ENCODE measurements around the gene CDH4. TPM values are rescaled to one million over a fixed set of nuclear protein-coding genes. Genes with fewer than 3 reads are reported as not detected.

The CDH4 gene
- total and polyA plus RNA-seq, 9 of the 15 experiments (the other 6 are each of a cell fraction or from before 2014, with no cell fraction given): 0.04 TPM; not detected in 8

GRCh38 chr20:61840779-61841455 lies 588.9 kb downstream of the CDH4 start:
- no peaks in the 10 kb centered on the region for H3K79me2 ChIP-seq (ENCODE audit: control insufficient read depth, insufficient read depth, low read length)
- H3K9me3 ChIP-seq (replicated peaks; ENCODE audit: control insufficient read depth, insufficient read depth, low read depth, low read length): no peaks in the 10 kb centered on the region
- FAIRE-seq: no peak
- in situ Hi-C loops (cut with MboI) (no loop called here), intact Hi-C loops (cut with micrococcal nuclease) (no loop called here)
- BruUV-seq (replicated peaks): no TSS peak
- H4K20me1 ChIP-seq (replicated peaks; ENCODE audit: control insufficient read depth, insufficient read depth, low read length): peaks cover 3% of the 10 kb centered on the region
- ChIA-PET POLR2A (interaction anchor here (0.6 to 0.8 kb wide), 2 partner anchors 11 to 37 kb away, joined by 3 read pairs; no protein-coding TSS in a partner anchor), CTCF (ENCODE audit: low intra/inter-chr PET ratio) (no interaction called here)
- H3K9ac ChIP-seq (ENCODE audit: insufficient read depth in 1 of 2, low read depth in 2 of 2, low read length in 2 of 2): no peak overlapping the region
- no peak for DNase-seq (ENCODE audit: extremely low read depth in 1 of 4, low spot score in 3 of 4)
- H3K4me3 ChIP-seq: no peak overlapping the region
- H3K4me2 ChIP-seq (ENCODE audit: insufficient read depth, low read length): no peak overlapping the region
- H3K27me3 ChIP-seq (ENCODE audit: control insufficient read depth in 2 of 2, insufficient read depth in 2 of 2, low read length in 2 of 2): peaks cover 16 to 67% of the 10 kb centered on the region in 2 experiments
- WGBS (ENCODE audit: insufficient coverage, low coverage, missing lambda C conversion rate): 8% methylated on average over 24 of the region's 26 CpGs
- peaks cover 0 to under 1% of the 10 kb centered on the region in 2 experiments; a peak in 1 of 5 replicates for H3K4me1 ChIP-seq (replicated peaks in 1 of 2; ENCODE audit: control insufficient read depth in 2 of 2, insufficient read depth in 2 of 2, low read length in 2 of 2)
- no peaks in the 10 kb centered on the region for H3K36me3 ChIP-seq (ENCODE audit: control insufficient read depth, insufficient read depth, low read length)
- H3K27ac ChIP-seq (ENCODE audit: extremely low read depth, low read depth, low read length): no peak overlapping the region
- H2AFZ ChIP-seq (ENCODE audit: low read depth, low read length): no peak overlapping the region
- no peak for ATAC-seq
- H3K9me1 ChIP-seq (ENCODE audit: control insufficient read depth, insufficient read depth, low read length): no peaks in the 10 kb centered on the region
- TF ChIP-seq ZNF695 (CRISPR knock-in tag; IDR thresholded peaks at IDR 0.05): no peak
- TF ChIP-seq SMARCC2 (IDR thresholded peaks at IDR 0.05; ENCODE audit: low read depth): no peak
- TF ChIP-seq NCOR1 (IDR thresholded peaks at IDR 0.05): no peak
- no peak for TF ChIP-seq SRF (CRISPR knock-in tag; IDR thresholded peaks at IDR 0.05)
- no peak for TF ChIP-seq YBX1 (IDR thresholded peaks at IDR 0.05)
- no peak for TF ChIP-seq ZNF395 (CRISPR knock-in tag; IDR thresholded peaks at IDR 0.05)
- no peak for TF ChIP-seq ZNF3 (CRISPR knock-in tag; IDR thresholded peaks at IDR 0.05)
- no peak for TF ChIP-seq FOS (IDR thresholded peaks at IDR 0.05; ENCODE audit: extremely low read depth, insufficient read length)
- no peak for TF ChIP-seq CCAR2 (IDR thresholded peaks at IDR 0.05; ENCODE audit: low read depth, low read length)
- TF ChIP-seq ZNF77 (CRISPR knock-in tag; IDR thresholded peaks at IDR 0.05): no peak
- TF ChIP-seq CHD4 (IDR thresholded peaks at IDR 0.05; ENCODE audit: insufficient read depth, insufficient replicate concordance, low read depth, low read length, poor library complexity, severe bottlenecking): no peak
- TF ChIP-seq TEAD4 (IDR thresholded peaks at IDR 0.05; ENCODE audit: low read length): no peak
- TF ChIP-seq TEAD4 (CRISPR knock-in tag; IDR thresholded peaks at IDR 0.05; ENCODE audit: borderline replicate concordance): no peak
- TF ChIP-seq MYBL2 (IDR thresholded peaks at IDR 0.05; ENCODE audit: low read depth): no peak
- TF ChIP-seq MYBL2 (CRISPR knock-in tag; IDR thresholded peaks at IDR 0.05; ENCODE audit: borderline replicate concordance): no peak
- TF ChIP-seq ZNF143 (CRISPR knock-in tag; IDR thresholded peaks at IDR 0.05): no peak
- no peak for TF ChIP-seq DACH1 (IDR thresholded peaks at IDR 0.05; ENCODE audit: partially characterized antibody)
- TF ChIP-seq GABPA (tag; conservative IDR thresholded peaks at IDR 0.05; ENCODE audit: low read depth): no peak
- no peak for TF ChIP-seq CREBBP (IDR thresholded peaks at IDR 0.05; ENCODE audit: low read depth, low read length)
- no peak for TF ChIP-seq ATF6 (CRISPR knock-in tag; IDR thresholded peaks at IDR 0.05)
- no peak for TF ChIP-seq CHD2 (IDR thresholded peaks at IDR 0.05; ENCODE audit: low read depth, low read length)
- TF ChIP-seq NCOA4 (IDR thresholded peaks at IDR 0.05; ENCODE audit: partially characterized antibody): no peak
